A549 (cell line): ENCODE results near the gene SLCO3A1. TPM values are rescaled to one million over a fixed set of nuclear protein-coding genes. Genes with fewer than 3 reads are reported as not detected.

ENCODE experiments used
- ATAC-seq, 2 experiments: fragments of 200-7000 bp in 1 of 2; fragments of >200 bp in 1 of 2; cut with Nextera tagmentation in 1 of 2; cut with Tn5 transposase in 1 of 2; 3 replicates each; pipeline versions ENCODE4 v1.8.0 to v1.9.1; 2018 to 2020; ENCODE audit warnings: mild to moderate bottlenecking in 1 of 2, moderate library complexity in 1 of 2
- CTCF ChIA-PET: fragments of 300-600 bp; sonication (Branson Sonifier 250); formaldehyde crosslinking; extraction: SDS; loops from one replicate; lab custom pipeline; 2021; ENCODE audit warnings: antibody characterized with exemption, inconsistent platforms; lab: Yijun Ruan, JAX
- POLR2A ChIA-PET: fragments of 350-600 bp; formaldehyde crosslinking; extraction: SDS; loops from one replicate; lab custom pipeline; 2021; ENCODE audit warnings: antibody characterized with exemption, inconsistent platforms; lab: Yijun Ruan, JAX
- DNase-seq, 2 experiments: peaks; one replicate each; pipeline versions ENCODE4 v3.0.0 to v3.0.0-alpha.2; 2011 to 2016; ENCODE audit warnings: low read depth in 1 of 2, low spot score in 1 of 2
- FAIRE-seq: peaks from 2 replicates; lab custom pipeline; 2011; peaks lifted over from hg19 to GRCh38; lab: Jason Lieb, UNC
- H3K27ac ChIP-seq, 2 experiments: fragments of >200 bp; sonication (Bioruptor Twin); formaldehyde crosslinking; 3 replicates each; pipeline ENCODE4 v1.5.1; 2016 to 2017
- H3K4me1 ChIP-seq: fragments of >200 bp; sonication (Bioruptor Twin); formaldehyde crosslinking; 3 replicates; pipeline ENCODE4 v1.6.1; 2016
- H3K4me2 ChIP-seq: fragments of >200 bp; sonication (Bioruptor Twin); formaldehyde crosslinking; 3 replicates; pipeline ENCODE4 v1.6.1; 2016
- H3K4me3 ChIP-seq: fragments of >200 bp; sonication (Bioruptor Twin); formaldehyde crosslinking; 3 replicates; pipeline ENCODE4 v1.5.1; 2016
- H3K9me3 ChIP-seq: fragments of >200 bp; sonication (Bioruptor Twin); formaldehyde crosslinking; 3 replicates; pipeline ENCODE4 v1.6.1; 2016
- CBX8 ChIP-seq: fragments of 200-600 bp; sonication (generic); IDR thresholded peaks from 2 replicates; pipeline ENCODE4 v1.6.1; 2016
- FOSL2 ChIP-seq, 2 experiments: fragments of 450-650 bp in 1 of 2; fragments of >200 bp in 1 of 2; sonication (Bioruptor Twin) in 1 of 2; formaldehyde crosslinking; IDR thresholded peaks; 2 replicates each; pipeline versions ENCODE4 v1.5.0 to v1.6.1; 2016 to 2020; ENCODE audit warnings: mild to moderate bottlenecking in 1 of 2, moderate library complexity in 1 of 2
- FOXS1 ChIP-seq: fragments of 250-450 bp; sonication (Bioruptor Pico); IDR thresholded peaks from 2 replicates; pipeline ENCODE4 v1.5.0; 2020; ENCODE audit warnings: mild to moderate bottlenecking, moderate library complexity
- GATA3 ChIP-seq: IDR thresholded peaks from 2 replicates; pipeline ENCODE4 v1.6.1; 2012; ENCODE audit warnings: borderline replicate concordance
- HEYL ChIP-seq: fragments of 250-450 bp; sonication (Bioruptor Pico); IDR thresholded peaks from 2 replicates; pipeline ENCODE4 v1.8.0; 2021; ENCODE audit warnings: mild to moderate bottlenecking, moderate library complexity
- HOXA7 ChIP-seq: fragments of 250-450 bp; sonication (Bioruptor Pico); IDR thresholded peaks from 2 replicates; pipeline ENCODE4 v1.5.0; 2020; ENCODE audit warnings: mild to moderate bottlenecking, moderate library complexity
- HOXB13 ChIP-seq: fragments of 250-450 bp; sonication (Bioruptor Pico); IDR thresholded peaks from 2 replicates; pipeline ENCODE4 v1.5.0; 2020; ENCODE audit warnings: low read depth, mild to moderate bottlenecking, moderate library complexity
- HOXB5 ChIP-seq: fragments of 250-450 bp; sonication (Bioruptor Pico); IDR thresholded peaks from 2 replicates; pipeline ENCODE4 v1.5.0; 2020; ENCODE audit warnings: mild to moderate bottlenecking, moderate library complexity
- KDM5A ChIP-seq: fragments of 200-600 bp; sonication (generic); IDR thresholded peaks from 2 replicates; pipeline ENCODE4 v1.6.1; 2016; ENCODE audit warnings: antibody characterized with exemption, mild to moderate bottlenecking
- MAFK ChIP-seq: fragments of 450-650 bp; IDR thresholded peaks from 2 replicates; pipeline ENCODE4 v1.6.1; 2014; ENCODE audit not compliant: partially characterized antibody
- NPAS2 ChIP-seq: fragments of 250-450 bp; sonication (Bioruptor Pico); IDR thresholded peaks from 2 replicates; pipeline ENCODE4 v1.8.0; 2022; ENCODE audit warnings: mild to moderate bottlenecking, moderate library complexity, borderline replicate concordance
- RAD21 ChIP-seq, 2 experiments: fragments of >200 bp in 1 of 2; sonication (Bioruptor Twin) in 1 of 2; formaldehyde crosslinking in 1 of 2; IDR thresholded peaks in 1 of 2; conservative IDR thresholded peaks in 1 of 2; 2 replicates in 1 of 2; 3 replicates in 1 of 2; pipeline ENCODE4 v1.6.1; 2012 to 2018; ENCODE audit warnings: inconsistent platforms in 1 of 2
- SMC3 ChIP-seq: fragments of >200 bp; sonication (Bioruptor Twin); formaldehyde crosslinking; IDR thresholded peaks from 3 replicates; pipeline ENCODE4 v1.6.1; 2018; ENCODE audit warnings: inconsistent platforms
- SREBF2 ChIP-seq: fragments of 450-650 bp; IDR thresholded peaks from 2 replicates; pipeline ENCODE4 v1.6.1; 2014; ENCODE audit warnings: mild to moderate bottlenecking, moderate library complexity
- TP53 ChIP-seq: fragments of 250-450 bp; sonication (Bioruptor Pico); IDR thresholded peaks from 2 replicates; pipeline ENCODE4 v1.5.0; 2021; ENCODE audit warnings: mild to moderate bottlenecking, moderate library complexity
- ZFP36 ChIP-seq: fragments of 450-650 bp; IDR thresholded peaks from 2 replicates; pipeline ENCODE4 v1.6.1; 2014; ENCODE audit warnings: borderline replicate concordance; ENCODE audit not compliant: partially characterized antibody
- WGBS: methylation state at CpG from one replicate; pipeline ENCODE4 v1.1.6; 2017; ENCODE audit errors: missing lambda C conversion rate; 5-methylcytosine and 5-hydroxymethylcytosine counted together
- polyA plus RNA-seq, 4 experiments: library from polyadenylated mRNA; depleted of rRNA in 3 of 4; stranded (reverse); fragments of >200 nt; fragmentation: RNase III in 1 of 4; extraction: RNeasy Plus Mini Kit Qiagen cat#74134 plus additional on column Dnase treatment in 1 of 4; gene quantifications; 2 replicates in 3 of 4; 3 replicates in 1 of 4; pipeline ENCODE4 v1.2.3, GENCODE V29; 2011 to 2017
- TF ChIP-seq, protein P1 (sequence below): fragments of >200 bp; sonication (Bioruptor Twin); formaldehyde crosslinking; IDR thresholded peaks from 3 replicates; pipeline ENCODE4 v1.6.1; 2016
- TF ChIP-seq, protein P2 (sequence below): fragments of 200-600 bp; sonication (generic); IDR thresholded peaks from 2 replicates; pipeline ENCODE4 v1.6.1; 2016; ENCODE audit warnings: antibody characterized with exemption, mild to moderate bottlenecking, moderate library complexity
- TF ChIP-seq, protein P3 (sequence below): IDR thresholded peaks from 2 replicates; pipeline ENCODE4 v1.6.1; 2012

SLCO3A1 gene
- polyA plus RNA-seq, 2 of the 4 experiments (the other 2 are of a cell fraction): 16.8 to 17.0 TPM

DNA sequence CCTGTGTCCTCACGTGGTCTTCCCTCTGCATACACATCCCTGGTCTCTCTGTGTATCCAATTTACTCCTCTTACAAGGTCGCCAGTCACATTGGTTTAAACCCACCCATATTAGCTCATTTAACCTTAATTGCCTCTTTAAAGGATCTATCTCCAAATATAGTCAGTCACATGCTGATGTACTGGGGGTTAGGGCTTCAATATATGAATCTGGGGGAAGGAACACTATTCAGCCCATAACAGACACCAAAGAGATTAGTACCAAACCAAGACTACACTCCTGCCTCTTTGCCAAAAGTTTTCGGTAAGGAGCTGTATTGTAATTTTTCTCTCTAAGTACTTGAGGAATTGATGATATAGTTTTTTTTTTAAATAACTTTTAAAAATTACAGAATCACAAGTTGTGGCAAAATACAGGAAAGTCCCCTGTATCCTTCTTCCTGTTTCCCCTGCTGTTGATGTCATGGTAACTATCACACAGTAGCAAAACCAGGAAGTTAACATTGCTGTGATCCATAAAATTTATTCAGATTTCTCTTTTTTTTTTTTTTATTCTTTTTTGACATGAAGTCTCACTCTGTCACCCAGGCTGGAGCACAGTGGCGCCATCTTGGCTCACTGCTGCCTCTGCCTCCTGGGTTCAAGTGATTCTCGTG lies 67.8 kb downstream of the SLCO3A1 start:
- no peaks in the 10 kb centered on the region for H3K9me3 ChIP-seq
- WGBS: 67% methylated on average over 5 of the region's 5 CpGs
- CTCF ChIA-PET: interaction anchor here (0.6 to 1.6 kb wide), 4 partner anchors 14 to 72 kb away, joined by 3 to 4 read pairs (median 4); partner anchors contain the start of gene SLCO3A1
- peak in 1 of 2 experiments; percentile 10 for DNase-seq
- POLR2A ChIA-PET: interaction anchor here (0.7 kb wide), 1 partner anchor 10 kb away, joined by 3 read pairs; no protein-coding TSS in a partner anchor
- no peak overlapping the region for H3K4me2 ChIP-seq
- ATAC-seq: no peak
- no peaks in the 10 kb centered on the region for H3K4me1 ChIP-seq
- H3K27ac ChIP-seq: no peak overlapping the region
- FAIRE-seq: peak; percentile 76
- TF ChIP-seq ZFP36 (no peak), FOSL2 (IDR thresholded peaks at IDR 0.05) (no peak), FOSL2 (CRISPR knock-in tag; IDR thresholded peaks at IDR 0.05) (no peak), SREBF2 (no peak), HOXA7 (CRISPR knock-in tag) (no peak), HEYL (CRISPR knock-in tag) (no peak), HOXB5 (CRISPR knock-in tag) (no peak)
- TF ChIP-seq, protein P1, sequence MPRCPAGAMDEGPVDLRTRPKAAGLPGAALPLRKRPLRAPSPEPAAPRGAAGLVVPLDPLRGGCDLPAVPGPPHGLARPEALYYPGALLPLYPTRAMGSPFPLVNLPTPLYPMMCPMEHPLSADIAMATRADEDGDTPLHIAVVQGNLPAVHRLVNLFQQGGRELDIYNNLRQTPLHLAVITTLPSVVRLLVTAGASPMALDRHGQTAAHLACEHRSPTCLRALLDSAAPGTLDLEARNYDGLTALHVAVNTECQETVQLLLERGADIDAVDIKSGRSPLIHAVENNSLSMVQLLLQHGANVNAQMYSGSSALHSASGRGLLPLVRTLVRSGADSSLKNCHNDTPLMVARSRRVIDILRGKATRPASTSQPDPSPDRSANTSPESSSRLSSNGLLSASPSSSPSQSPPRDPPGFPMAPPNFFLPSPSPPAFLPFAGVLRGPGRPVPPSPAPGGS: no peak
- no peak overlapping the region for H3K4me3 ChIP-seq

DNA sequence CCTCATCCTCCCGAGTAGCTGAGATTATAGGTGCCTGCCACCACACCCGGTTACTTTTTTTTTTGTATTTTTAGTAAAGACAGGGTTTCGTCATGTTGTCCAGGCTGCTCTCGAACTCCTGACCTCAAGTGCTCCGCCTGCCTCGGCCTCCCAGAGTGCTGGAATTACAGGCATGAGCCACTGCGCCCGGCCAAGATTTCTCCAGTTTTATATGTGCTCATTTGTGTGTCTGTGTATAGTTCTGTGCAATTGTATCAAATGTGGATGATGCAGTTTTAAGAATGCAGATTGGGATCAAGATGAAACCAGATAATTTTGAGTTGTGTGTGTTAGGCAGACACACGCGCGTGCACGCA lies 68.3 kb downstream of the SLCO3A1 start:
- ATAC-seq (no peak), DNase-seq (no peak), FAIRE-seq (no peak)
- no peak overlapping the region for H3K4me2 ChIP-seq
- CTCF ChIA-PET: interaction anchor here (0.6 to 1.6 kb wide), 3 partner anchors 33 to 73 kb away, joined by 3 to 4 read pairs (median 4); partner anchors contain the start of gene SLCO3A1
- no peak overlapping the region for H3K4me3 ChIP-seq
- TF ChIP-seq CBX8 (no peak), RAD21 (conservative IDR thresholded peaks at IDR 0.05 in 1 of 2, IDR thresholded peaks at IDR 0.05 in 1 of 2) (no peak), ZFP36 (no peak), MAFK (no peak), TP53 (CRISPR knock-in tag) (no peak), KDM5A (no peak), NPAS2 (no peak), GATA3 (no peak), FOXS1 (CRISPR knock-in tag) (no peak), HOXB13 (CRISPR knock-in tag) (no peak), SMC3 (no peak)
- TF ChIP-seq, protein P2, sequence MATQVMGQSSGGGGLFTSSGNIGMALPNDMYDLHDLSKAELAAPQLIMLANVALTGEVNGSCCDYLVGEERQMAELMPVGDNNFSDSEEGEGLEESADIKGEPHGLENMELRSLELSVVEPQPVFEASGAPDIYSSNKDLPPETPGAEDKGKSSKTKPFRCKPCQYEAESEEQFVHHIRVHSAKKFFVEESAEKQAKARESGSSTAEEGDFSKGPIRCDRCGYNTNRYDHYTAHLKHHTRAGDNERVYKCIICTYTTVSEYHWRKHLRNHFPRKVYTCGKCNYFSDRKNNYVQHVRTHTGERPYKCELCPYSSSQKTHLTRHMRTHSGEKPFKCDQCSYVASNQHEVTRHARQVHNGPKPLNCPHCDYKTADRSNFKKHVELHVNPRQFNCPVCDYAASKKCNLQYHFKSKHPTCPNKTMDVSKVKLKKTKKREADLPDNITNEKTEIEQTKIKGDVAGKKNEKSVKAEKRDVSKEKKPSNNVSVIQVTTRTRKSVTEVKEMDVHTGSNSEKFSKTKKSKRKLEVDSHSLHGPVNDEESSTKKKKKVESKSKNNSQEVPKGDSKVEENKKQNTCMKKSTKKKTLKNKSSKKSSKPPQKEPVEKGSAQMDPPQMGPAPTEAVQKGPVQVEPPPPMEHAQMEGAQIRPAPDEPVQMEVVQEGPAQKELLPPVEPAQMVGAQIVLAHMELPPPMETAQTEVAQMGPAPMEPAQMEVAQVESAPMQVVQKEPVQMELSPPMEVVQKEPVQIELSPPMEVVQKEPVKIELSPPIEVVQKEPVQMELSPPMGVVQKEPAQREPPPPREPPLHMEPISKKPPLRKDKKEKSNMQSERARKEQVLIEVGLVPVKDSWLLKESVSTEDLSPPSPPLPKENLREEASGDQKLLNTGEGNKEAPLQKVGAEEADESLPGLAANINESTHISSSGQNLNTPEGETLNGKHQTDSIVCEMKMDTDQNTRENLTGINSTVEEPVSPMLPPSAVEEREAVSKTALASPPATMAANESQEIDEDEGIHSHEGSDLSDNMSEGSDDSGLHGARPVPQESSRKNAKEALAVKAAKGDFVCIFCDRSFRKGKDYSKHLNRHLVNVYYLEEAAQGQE: no peak
- TF ChIP-seq, protein P3, sequence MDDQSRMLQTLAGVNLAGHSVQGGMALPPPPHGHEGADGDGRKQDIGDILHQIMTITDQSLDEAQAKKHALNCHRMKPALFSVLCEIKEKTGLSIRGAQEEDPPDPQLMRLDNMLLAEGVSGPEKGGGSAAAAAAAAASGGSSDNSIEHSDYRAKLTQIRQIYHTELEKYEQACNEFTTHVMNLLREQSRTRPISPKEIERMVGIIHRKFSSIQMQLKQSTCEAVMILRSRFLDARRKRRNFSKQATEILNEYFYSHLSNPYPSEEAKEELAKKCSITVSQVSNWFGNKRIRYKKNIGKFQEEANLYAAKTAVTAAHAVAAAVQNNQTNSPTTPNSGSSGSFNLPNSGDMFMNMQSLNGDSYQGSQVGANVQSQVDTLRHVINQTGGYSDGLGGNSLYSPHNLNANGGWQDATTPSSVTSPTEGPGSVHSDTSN: no peak
- no peaks in the 10 kb centered on the region for H3K9me3 ChIP-seq
- H3K27ac ChIP-seq: no peak overlapping the region
- WGBS: 80% methylated on average over 12 of the region's 12 CpGs
- H3K4me1 ChIP-seq: no peaks in the 10 kb centered on the region
- POLR2A ChIA-PET: interaction anchor here (0.7 kb wide), 1 partner anchor 9 kb away, joined by 3 read pairs; no protein-coding TSS in a partner anchor
